Posterior vena cava (tissue), 2 donors: ENCODE data around the gene ELAVL4. TPM values are rescaled to one million over a fixed set of nuclear protein-coding genes. Genes with fewer than 3 reads are reported as not detected.

Experiments used
- DNase-seq: peaks from one replicate; pipeline ENCODE4 v3.0.0-alpha.2; 2020; ENCODE audit warnings: low spot score
- intact Hi-C, 2 donors: fragments of 100-400 bp; cut with DNase I; formaldehyde crosslinking; loops; one replicate each; pipeline versions ENCODE4 v1.14.1 to v1.14.2; 2022 to 2023
- total RNA-seq, 2 donors: library from RNA; stranded (reverse); fragmentation: NEBNext Ultra II Directional; extraction: Animal tissue kit (Norgen Biotek cat#: 25700); gene quantifications; one replicate each; pipeline ENCODE4 v1.2.1, GENCODE V29; 2021
- donor health status: DM: yes; HTN: yes; CAD: no.
- donor health status: DM: yes; HTN: yes; CAD: no.

Gene ELAVL4
- total RNA-seq, 2 donors from 2014 or later, result 0.19 TPM; not detected in 1

GRCh38 chr1:50228871-50229384 is 120.2 kb downstream of the ELAVL4 start:
- intact Hi-C loops, result no loop called here
- DNase-seq, result no peak

GRCh38 chr1:50231209-50231608 is 122.5 kb downstream of the ELAVL4 start:
- no peak for DNase-seq
- intact Hi-C loops, result no loop called here

GRCh38 chr1:50232336-50232735 is 123.6 kb downstream of the ELAVL4 start:
- DNase-seq, result no peak
- intact Hi-C loops, result no loop called here

- no peak for DNase-seq
- intact Hi-C loops, result no loop called here
These were observed 127.9 kb downstream of the ELAVL4 start for GRCh38 chr1:50236656-50237055.

GRCh38 chr1:50237056-50237455 is 128.3 kb downstream of the ELAVL4 start:
- DNase-seq, result no peak
- intact Hi-C loops, result no loop called here

GRCh38 chr1:50243939-50244338 is 135.2 kb downstream of the ELAVL4 start:
- DNase-seq, result no peak
- intact Hi-C loops, result no loop called here

GRCh38 chr1:50246869-50247268 is 138.1 kb downstream of the ELAVL4 start:
- no peak for DNase-seq
- intact Hi-C loops, result no loop called here

- intact Hi-C loops, result no loop called here
- no peak for DNase-seq
These were observed 143.0 kb downstream of the ELAVL4 start for GRCh38 chr1:50251702-50252101.

- DNase-seq, result no peak
- intact Hi-C loops, result no loop called here
These were observed 143.5 kb downstream of the ELAVL4 start for GRCh38 chr1:50252196-50252595.

Other genes starting within 250 kb of the ELAVL4 start
- not detected for gene AGBL4, start 85.0 kb upstream of the ELAVL4 start, total RNA-seq